IMR-90 (cell line): ENCODE measurements around the gene EXOC4. TPM values are rescaled to one million over a fixed set of nuclear protein-coding genes. Genes with fewer than 3 reads are reported as not detected.
A peak's percentile ranks its signal among the peaks of the same experiment; 100 is the strongest.

Experiments
- ATAC-seq: fragments of 200-7000 bp; cut with Tn5 transposase; 2 replicates; pipeline ENCODE4 v1.9.1; 2020; ENCODE audit warnings: low read depth, mild to moderate bottlenecking, moderate library complexity
- BruUV-seq: library from RNA; stranded (reverse); fragments of 400-500 nt; replicated peaks from 2 replicates; lab custom pipeline; 2021; lab: Mats Ljungman, UMichigan
- CTCF ChIA-PET: fragments of 300-600 bp; formaldehyde crosslinking; extraction: SDS; loops from one replicate; lab custom pipeline; 2021; ENCODE audit warnings: antibody characterized with exemption; lab: Yijun Ruan, JAX
- POLR2A ChIA-PET: fragments of 300-600 bp; sonication (Branson Sonifier 250); formaldehyde crosslinking; loops from one replicate; lab custom pipeline; 2022; ENCODE audit warnings: antibody characterized with exemption; ENCODE audit not compliant: unreplicated experiment; lab: Charles Lee
- DNase-seq: peaks from one replicate; pipeline ENCODE4 v3.0.0; 2013
- H2AFZ ChIP-seq: replicated peaks from 2 replicates; pipeline ENCODE3; 2013; ENCODE audit warnings: low read length, mild to moderate bottlenecking; ENCODE audit not compliant: poor library complexity
- H2AK5ac ChIP-seq: 2 replicates; pipeline ENCODE4 v1.6.1; 2013; ENCODE audit warnings: low read depth, low read length, inconsistent platforms
- H2AK9ac ChIP-seq: replicated peaks from 2 replicates; pipeline ENCODE3; 2013; ENCODE audit warnings: mild to moderate bottlenecking, low read depth, low read length, moderate library complexity; ENCODE audit not compliant: poor library complexity
- H2BK120ac ChIP-seq: 2 replicates; pipeline ENCODE4 v1.6.1; 2013; ENCODE audit warnings: low read depth, low read length, inconsistent platforms
- H2BK15ac ChIP-seq: 3 replicates; pipeline ENCODE4 v1.6.1; 2013; ENCODE audit warnings: low read depth, low read length, inconsistent platforms
- H2BK20ac ChIP-seq: 2 replicates; pipeline ENCODE4 v1.6.1; 2013; ENCODE audit warnings: low read depth, mild to moderate bottlenecking, inconsistent platforms, low read length, moderate library complexity
- H2BK5ac ChIP-seq: 2 replicates; pipeline ENCODE4 v1.6.1; 2013; ENCODE audit warnings: mild to moderate bottlenecking, low read depth, low read length, inconsistent platforms; ENCODE audit not compliant: poor library complexity, severe bottlenecking
- H3K14ac ChIP-seq: replicated peaks from 2 replicates; pipeline ENCODE4 v1.6.1; 2013; ENCODE audit warnings: low read depth, low read length, inconsistent platforms
- H3K18ac ChIP-seq: 2 replicates; pipeline ENCODE4 v1.6.1; 2013; ENCODE audit warnings: low read depth, low read length, control low read depth
- H3K23ac ChIP-seq: 2 replicates; pipeline ENCODE4 v1.6.1; 2013; ENCODE audit warnings: low read depth, low read length, inconsistent platforms
- H3K27ac ChIP-seq: 2 replicates; pipeline ENCODE4 v1.5.1; 2013; ENCODE audit warnings: mild to moderate bottlenecking, control low read depth, low read length; ENCODE audit not compliant: insufficient read depth
- H3K27me3 ChIP-seq: 2 replicates; pipeline ENCODE4 v1.6.1; 2013; ENCODE audit warnings: low read length; ENCODE audit not compliant: control insufficient read depth, insufficient read depth
- H3K36me3 ChIP-seq: 2 replicates; pipeline ENCODE4 v1.6.1; 2013; ENCODE audit warnings: low read length, mixed read lengths; ENCODE audit not compliant: control insufficient read depth, insufficient read depth
- H3K4ac ChIP-seq: 2 replicates; pipeline ENCODE4 v1.6.1; 2013; ENCODE audit warnings: low read depth, low read length, inconsistent platforms
- H3K4me1 ChIP-seq: 2 replicates; pipeline ENCODE4 v1.6.1; 2013; ENCODE audit warnings: low read length, mixed read lengths; ENCODE audit not compliant: control insufficient read depth, insufficient read depth
- H3K4me2 ChIP-seq: 2 replicates; pipeline ENCODE4 v1.6.1; 2013; ENCODE audit warnings: low read depth, mild to moderate bottlenecking, control low read depth, low read length, moderate library complexity
- H3K4me3 ChIP-seq: 2 replicates; pipeline ENCODE4 v1.5.1; 2013; ENCODE audit warnings: low read depth, mild to moderate bottlenecking, control low read depth, low read length, moderate library complexity; ENCODE audit not compliant: insufficient read depth
- H3K56ac ChIP-seq: 2 replicates; pipeline ENCODE4 v1.6.1; 2013; ENCODE audit warnings: low read length, inconsistent platforms; ENCODE audit not compliant: insufficient read depth; ENCODE audit errors: extremely low read depth
- H3K79me1 ChIP-seq, 2 experiments: 2 replicates each; pipeline ENCODE4 v1.6.1; 2013; ENCODE audit warnings: low read length in 2 of 2, inconsistent platforms in 1 of 2, low read depth in 1 of 2
- H3K9ac ChIP-seq: 2 replicates; pipeline ENCODE4 v1.6.1; 2013; ENCODE audit warnings: low read depth, low read length, control low read depth
- H3K9me1 ChIP-seq: 2 replicates; pipeline ENCODE4 v1.6.1; 2013; ENCODE audit warnings: low read length, inconsistent platforms; ENCODE audit not compliant: insufficient read depth
- H3K9me3 ChIP-seq: 2 replicates; pipeline ENCODE4 v1.6.1; 2013; ENCODE audit warnings: low read length; ENCODE audit not compliant: control insufficient read depth, insufficient read depth
- H4K20me1 ChIP-seq: 2 replicates; pipeline ENCODE4 v1.6.1; 2013; ENCODE audit warnings: low read length, inconsistent platforms; ENCODE audit not compliant: insufficient read depth
- H4K5ac ChIP-seq: 2 replicates; pipeline ENCODE4 v1.6.1; 2013; ENCODE audit warnings: mild to moderate bottlenecking, low read depth, low read length, control low read depth
- H4K8ac ChIP-seq, 2 experiments: 2 replicates each; pipeline ENCODE4 v1.6.1; 2013; ENCODE audit warnings: low read depth in 2 of 2, low read length in 2 of 2, control low read depth in 1 of 2, inconsistent platforms in 1 of 2
- H4K91ac ChIP-seq: 2 replicates; pipeline ENCODE4 v1.6.1; 2013; ENCODE audit warnings: low read depth, low read length, inconsistent platforms; ENCODE audit not compliant: insufficient read depth
- BHLHE40 ChIP-seq: fragments of 150-350 bp; IDR thresholded peaks from 2 replicates; pipeline ENCODE4 v1.6.1; 2016; ENCODE audit warnings: mild to moderate bottlenecking, low read depth, low read length
- CHD1 ChIP-seq: IDR thresholded peaks from 2 replicates; pipeline ENCODE4 v1.6.1; 2012; ENCODE audit warnings: low read depth, low read length, improper control_type of control experiment
- CTCF ChIP-seq: conservative IDR thresholded peaks from 2 replicates; pipeline ENCODE4 v1.5.1; 2012; ENCODE audit warnings: mild to moderate bottlenecking, low read depth, low read length, improper control_type of control experiment
- ELK1 ChIP-seq: fragments of 150-350 bp; IDR thresholded peaks from 2 replicates; pipeline ENCODE4 v1.6.1; 2016; ENCODE audit warnings: low read depth, mild to moderate bottlenecking, low read length, moderate library complexity, borderline replicate concordance
- MAFK ChIP-seq: IDR thresholded peaks from 2 replicates; pipeline ENCODE4 v1.6.1; 2012; ENCODE audit warnings: low read depth, low read length, improper control_type of control experiment
- MAZ ChIP-seq: IDR thresholded peaks from 2 replicates; pipeline ENCODE4 v1.6.1; 2012; ENCODE audit warnings: low read depth, mild to moderate bottlenecking, low read length, improper control_type of control experiment, moderate library complexity, borderline replicate concordance
- MXI1 ChIP-seq: IDR thresholded peaks from 2 replicates; pipeline ENCODE4 v1.6.1; 2012; ENCODE audit warnings: low read depth, mild to moderate bottlenecking, low read length, moderate library complexity, borderline replicate concordance
- NFE2L2 ChIP-seq: fragments of 150-350 bp; IDR thresholded peaks from 2 replicates; pipeline ENCODE4 v1.6.1; 2016; ENCODE audit warnings: low read depth, mild to moderate bottlenecking, low read length
- POLR2A ChIP-seq: IDR thresholded peaks from 2 replicates; pipeline ENCODE4 v1.6.1; 2012; ENCODE audit warnings: mild to moderate bottlenecking, low read depth, low read length
- RAD21 ChIP-seq: IDR thresholded peaks from 2 replicates; pipeline ENCODE4 v1.6.1; 2012; ENCODE audit warnings: low read length, improper control_type of control experiment
- RCOR1 ChIP-seq: IDR thresholded peaks from 2 replicates; pipeline ENCODE4 v1.6.1; 2012; ENCODE audit warnings: mild to moderate bottlenecking, low read length, improper control_type of control experiment; ENCODE audit not compliant: insufficient replicate concordance
- RFX5 ChIP-seq: IDR thresholded peaks from 2 replicates; pipeline ENCODE4 v1.8.0; 2012; ENCODE audit warnings: low read depth, mild to moderate bottlenecking, low read length, moderate library complexity
- SMC3 ChIP-seq: fragments of 150-350 bp; IDR thresholded peaks from 2 replicates; pipeline ENCODE4 v1.6.1; 2016; ENCODE audit warnings: low read depth, mild to moderate bottlenecking, antibody characterized with exemption, low read length, moderate library complexity
- USF2 ChIP-seq: fragments of 150-350 bp; IDR thresholded peaks from 2 replicates; pipeline ENCODE4 v1.6.1; 2017; ENCODE audit warnings: mild to moderate bottlenecking, antibody characterized with exemption, low read length, low read depth
- WGBS, 2 experiments: methylation state at CpG; one replicate each; pipeline versions ENCODE4 v1.1.5 to v1.1.7; 2013; ENCODE audit warnings: missing lambda C conversion rate in 2 of 2; ENCODE audit not compliant: insufficient read length in 1 of 2; ENCODE audit errors: extremely low coverage in 2 of 2; 5-methylcytosine and 5-hydroxymethylcytosine counted together
- dilution Hi-C: fragments of 300-500 bp; cut with HindIII; formaldehyde crosslinking; loops from one replicate; pipeline ENCODE4 v1.14.3; 2018; ENCODE audit warnings: low sequenced_read_pairs; ENCODE audit not compliant: unreplicated experiment
- in situ Hi-C: fragments of 300-500 bp; cut with MboI; formaldehyde crosslinking; loops from 3 replicates; pipeline ENCODE4 v1.14.3; 2019; ENCODE audit warnings: low sequenced_read_pairs, inconsistent platforms, mixed read lengths
- intact Hi-C: fragments of 100-400 bp; cut with micrococcal nuclease; formaldehyde crosslinking; loops from 2 replicates; pipeline ENCODE4 v1.10.0; 2022
- polyA plus RNA-seq, 3 experiments: library from polyadenylated mRNA; depleted of rRNA; stranded (reverse); fragments of >200 nt; gene quantifications; 2 replicates each; pipeline ENCODE4 v1.2.3, GENCODE V29; 2012; ENCODE audit warnings: low replicate concordance in 1 of 3
- total RNA-seq: library from RNA; depleted of rRNA; stranded (reverse); fragments of >200 nt; gene quantifications from 2 replicates; pipeline ENCODE4 v1.2.3, GENCODE V29; 2012

EXOC4 gene
- total and polyA plus RNA-seq, 2 of the 4 experiments (the other 2 are of a cell fraction), result 25.4 to 94.6 TPM

GRCh38 chr7:133433165-133433812 lies 180.4 kb downstream of the EXOC4 start:
- no peak overlapping the region for H4K5ac ChIP-seq
- no TSS peak for BruUV-seq
- no peak overlapping the region for H3K9ac ChIP-seq
- H3K23ac ChIP-seq, result no peak overlapping the region
- no peak overlapping the region for H4K91ac ChIP-seq
- no peak overlapping the region for H3K27ac ChIP-seq
- H3K79me1 ChIP-seq, result peaks cover 10 to 12% of the 10 kb centered on the region in 2 experiments
- intact Hi-C loops (loop anchor here (5.0 to 10.0 kb wide), 4 partner anchors 76 to 378 kb away; partner anchors contain the start of gene CHCHD3), dilution Hi-C loops (no loop called here), in situ Hi-C loops (loop anchor here (25.0 kb wide), 2 partner anchors 721 to 1121 kb away; no protein-coding TSS in a partner anchor)
- H3K9me1 ChIP-seq, result no peaks in the 10 kb centered on the region
- POLR2A ChIA-PET, result no interaction called here
- peak overlapping the region; percentile 62; the same call in 1 of the 2 replicates for H2BK20ac ChIP-seq
- no peak overlapping the region for H2AFZ ChIP-seq
- no peak overlapping the region for H2BK15ac ChIP-seq
- no peak overlapping the region for H3K14ac ChIP-seq
- no peak overlapping the region for H2BK5ac ChIP-seq
- H4K8ac ChIP-seq, result no peak overlapping the region
- no peaks in the 10 kb centered on the region for H4K20me1 ChIP-seq
- ATAC-seq, result no peak
- H3K4me3 ChIP-seq, result no peak overlapping the region
- 0 out of 2 replicates have a peak, but pooled peaks cover 2% of the 10 kb centered on the region for H3K4me1 ChIP-seq
- no peak overlapping the region for H2AK5ac ChIP-seq
- H2BK120ac ChIP-seq, result peak overlapping the region; percentile 18
- no peak overlapping the region for H3K4ac ChIP-seq
- DNase-seq, result no peak
- H3K18ac ChIP-seq, result no peak overlapping the region
- H3K4me2 ChIP-seq, result no peak overlapping the region
- H3K56ac ChIP-seq, result no peak overlapping the region
- H3K9me3 ChIP-seq, result no peaks in the 10 kb centered on the region
- no peak overlapping the region for H2AK9ac ChIP-seq
- H3K36me3 ChIP-seq, result no peaks in the 10 kb centered on the region
- CTCF ChIA-PET, result interaction anchor here (2.0 kb wide), 1 partner anchor 11 kb away, joined by 7 read pairs; no protein-coding TSS in a partner anchor
- TF ChIP-seq MAZ (no peak), MAFK (no peak), CHD1 (no peak), RFX5 (no peak), BHLHE40 (no peak), ELK1 (no peak), SMC3 (no peak), POLR2A (no peak), RCOR1 (no peak), CTCF (no peak), RAD21 (no peak), NFE2L2 (no peak), MXI1 (no peak), USF2 (no peak)
- H3K27me3 ChIP-seq, result no peaks in the 10 kb centered on the region
- WGBS, 2 experiments, result 100% methylated on average over 2 of the region's 4 CpGs; no CpG with 5 or more reads in 1 of the 2 experiments
